COLO668 (cell line): Measurements from ENCODE around the gene BRSK2.
"Not testable (repeated sequence)": the region's sequence is repeated elsewhere in the genome, so short reads cannot be mapped to it uniquely, and the experiment has no call there.

Source experiments
- DNase-seq: peaks from one replicate; lab custom pipeline; 2025; ENCODE audit not compliant: unreplicated experiment; lab: John Stamatoyannopoulos, UW

BRSK2 gene

DNA sequence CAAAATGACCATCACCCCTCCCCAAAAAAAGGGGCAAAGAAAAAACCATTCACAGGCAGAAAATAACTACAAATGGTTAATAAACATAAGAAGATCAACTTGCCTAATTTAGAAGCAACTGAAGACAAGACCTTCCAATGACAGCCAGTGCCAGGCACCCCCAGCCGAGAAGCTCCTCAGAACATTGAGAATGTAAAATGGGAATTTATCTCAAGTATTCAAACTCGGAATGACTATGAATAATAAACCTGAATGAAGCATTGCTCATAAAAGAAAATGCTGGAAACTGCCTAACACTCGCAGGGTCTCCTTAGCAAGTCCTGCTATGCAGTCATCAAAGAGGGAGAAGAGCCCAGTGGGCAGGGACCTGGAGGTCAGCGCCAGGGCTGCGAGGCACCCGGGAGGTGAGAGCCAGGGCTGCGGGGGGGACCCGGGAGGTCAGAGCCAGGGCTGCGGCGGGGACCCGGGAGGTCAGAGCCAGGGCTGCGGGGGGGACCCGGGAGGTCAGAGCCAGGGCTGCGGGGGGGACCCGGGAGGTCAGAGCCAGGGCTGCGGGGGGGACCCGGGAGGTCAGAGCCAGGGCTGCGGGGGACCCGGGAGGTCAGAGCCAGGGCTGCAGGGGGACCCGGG is 120.0 kb downstream of the BRSK2 start:
- no peak for DNase-seq

DNA sequence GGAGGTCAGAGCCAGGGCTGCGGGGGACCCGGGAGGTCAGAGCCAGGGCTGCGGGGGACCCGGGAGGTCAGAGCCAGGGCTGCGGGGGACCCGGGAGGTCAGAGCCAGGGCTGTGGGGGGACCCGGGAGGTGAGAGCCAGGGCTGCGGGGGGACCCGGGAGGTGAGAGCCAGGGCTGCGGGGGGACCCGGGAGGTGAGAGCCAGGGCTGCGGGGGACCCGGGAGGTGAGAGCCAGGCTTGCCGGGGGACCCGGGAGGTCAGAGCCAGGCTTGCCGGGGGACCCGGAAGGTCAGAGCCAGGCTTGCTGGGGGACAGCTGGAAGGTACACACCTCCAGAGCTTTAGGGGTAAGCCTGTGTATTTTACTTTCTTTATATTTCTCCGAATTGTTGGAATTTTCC is 120.6 kb downstream of the BRSK2 start:
- DNase-seq = not testable (repeated sequence)

DNA sequence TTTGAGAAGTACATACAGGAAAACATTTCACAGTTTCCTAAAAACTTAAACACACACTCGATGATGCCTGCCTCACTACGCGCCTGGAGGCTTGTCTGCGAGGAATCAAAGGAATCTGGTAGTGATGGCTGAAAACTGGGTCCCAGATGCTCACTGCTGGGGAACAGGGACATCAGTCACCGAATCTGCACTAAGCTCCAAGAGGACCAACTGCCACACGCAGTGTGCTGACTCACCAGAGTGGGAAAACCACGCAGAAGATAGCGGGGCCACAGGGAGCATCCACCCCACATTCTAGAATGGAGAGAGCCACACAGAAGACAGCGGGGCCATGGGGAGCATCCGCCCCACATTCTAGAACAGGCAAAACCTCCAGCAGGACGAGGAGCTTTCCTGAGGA is 121.2 kb downstream of the BRSK2 start:
- DNase-seq = no peak

DNA sequence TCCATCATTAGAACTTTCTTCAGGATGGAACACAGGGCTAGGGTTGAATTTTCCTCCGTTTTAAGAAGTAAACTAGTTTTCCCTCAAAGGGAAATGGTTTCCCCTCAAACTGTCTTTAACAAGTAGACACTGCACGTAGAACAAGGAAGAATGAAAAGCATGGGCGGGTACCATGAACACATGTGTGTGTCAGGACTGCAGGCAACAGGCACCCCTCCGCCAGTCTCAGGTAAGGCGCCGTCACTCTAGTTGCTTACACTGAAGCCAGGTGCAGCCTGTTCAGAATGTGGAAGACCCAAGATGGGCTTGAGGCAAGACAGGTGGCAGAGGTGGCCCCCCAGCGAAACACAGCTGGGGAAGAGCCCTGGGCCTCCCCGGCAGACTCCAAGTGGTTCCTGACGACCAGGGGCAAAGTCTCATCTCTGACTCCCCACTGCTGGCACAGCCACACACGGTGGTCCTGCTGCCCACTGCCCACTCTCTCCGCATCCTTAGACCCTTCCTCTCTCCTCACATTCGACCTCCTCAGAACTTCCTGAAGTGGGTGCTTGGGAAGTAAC is 122.3 kb downstream of the BRSK2 start:
- DNase-seq = no peak
